GM18909 (cell line): ENCODE data around the gene VDAC2.

Source experiments
- ATAC-seq: cut with Tn5 transposase; IDR thresholded peaks from one replicate; pipeline ENCODE4 v1.9.1; 2021; ENCODE audit warnings: mild to moderate bottlenecking; ENCODE audit not compliant: unreplicated experiment, poor library complexity

The VDAC2 gene

GRCh38 chr10:75245354-75246250 is 35.0 kb downstream of the VDAC2 start:
- no peak for ATAC-seq

- ATAC-seq = no peak
Measured at GRCh38 chr10:75246506-75246905, 35.9 kb downstream of the VDAC2 start.

GRCh38 chr10:75247797-75248196 is 37.2 kb downstream of the VDAC2 start:
- no peak for ATAC-seq

GRCh38 chr10:75250934-75251333 is 40.3 kb downstream of the VDAC2 start:
- no peak for ATAC-seq

- no peak for ATAC-seq
Measured at GRCh38 chr10:75253281-75254220, 43.0 kb downstream of the VDAC2 start.

GRCh38 chr10:75254739-75255138 is 44.1 kb downstream of the VDAC2 start:
- ATAC-seq = no peak

GRCh38 chr10:75260990-75261389 is 50.4 kb downstream of the VDAC2 start:
- ATAC-seq = no peak

- no peak for ATAC-seq
Measured at GRCh38 chr10:75261813-75262705, 51.5 kb downstream of the VDAC2 start.

GRCh38 chr10:75263806-75264205 is 53.2 kb downstream of the VDAC2 start:
- no peak for ATAC-seq

- ATAC-seq = no peak
Measured at GRCh38 chr10:75265856-75266255, 55.3 kb downstream of the VDAC2 start.

GRCh38 chr10:75266945-75267344 is 56.3 kb downstream of the VDAC2 start:
- no peak for ATAC-seq

GRCh38 chr10:75269605-75270004 is 59.0 kb downstream of the VDAC2 start:
- no peak for ATAC-seq

- ATAC-seq = no peak
Measured at GRCh38 chr10:75272094-75272493, 61.5 kb downstream of the VDAC2 start.

- ATAC-seq = no peak
Measured at GRCh38 chr10:75272896-75273295, 62.3 kb downstream of the VDAC2 start.

- ATAC-seq = no peak
Measured at GRCh38 chr10:75276069-75276872, 65.7 kb downstream of the VDAC2 start.

- ATAC-seq = no peak
Measured at GRCh38 chr10:75280236-75280635, 69.6 kb downstream of the VDAC2 start.
